Measurements from ENCODE around the gene CASP8AP2. TPM values are rescaled to one million over a fixed set of nuclear protein-coding genes. Genes with fewer than 3 reads are reported as not detected.

The CASP8AP2 gene
- total RNA-seq, 1 donor from 2014 or later: 36.6 TPM

GRCh38 chr6:89793586-89793985 is 36.1 kb upstream of the CASP8AP2 start:
- DNase-seq (ENCODE audit: low read depth, low spot score): no peak
- no peaks in the 10 kb centered on the region for H3K9me3 Mint-ChIP-seq
- H3K36me3 Mint-ChIP-seq (ENCODE audit: low read depth): peaks cover 7% of the 10 kb centered on the region
- H3K4me3 Mint-ChIP-seq: no peak overlapping the region
- TF ChIP-seq CTCF (conservative IDR thresholded peaks at IDR 0.05): no peak
- H3K4me1 Mint-ChIP-seq: no peaks in the 10 kb centered on the region
- no peaks in the 10 kb centered on the region for H3K27me3 Mint-ChIP-seq (ENCODE audit: low read depth)
- no peak overlapping the region for H3K27ac Mint-ChIP-seq (ENCODE audit: unreplicated experiment)

DNA sequence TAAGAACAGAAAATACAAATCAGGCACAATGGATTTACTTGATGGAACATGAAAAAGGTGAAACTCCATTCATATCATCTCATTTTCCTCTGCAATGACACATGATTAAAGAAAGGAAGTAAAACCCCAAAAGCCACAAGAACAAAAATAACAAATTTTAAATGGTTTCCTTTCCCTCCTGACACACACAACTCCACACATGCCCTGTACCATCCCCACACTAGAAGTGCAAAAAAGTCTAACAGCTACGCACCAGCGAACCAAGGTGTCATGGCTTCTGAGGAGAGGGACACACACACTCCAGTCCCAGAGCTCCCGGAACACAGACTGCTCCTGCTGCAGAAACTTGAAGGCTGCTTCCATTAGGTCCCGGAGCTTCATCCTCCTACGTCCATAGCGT is 35.4 kb upstream of the CASP8AP2 start:
- Mint-ChIP-seq H3K27me3 (ENCODE audit: low read depth) (no peaks in the 10 kb centered on the region), H3K4me3 (no peak overlapping the region), H3K9me3 (no peaks in the 10 kb centered on the region), H3K4me1 (no peaks in the 10 kb centered on the region), H3K36me3 (ENCODE audit: low read depth) (peaks cover 7% of the 10 kb centered on the region), H3K27ac (ENCODE audit: unreplicated experiment) (no peak overlapping the region)
- DNase-seq (ENCODE audit: low read depth, low spot score): no peak
- TF ChIP-seq CTCF (conservative IDR thresholded peaks at IDR 0.05): no peak

GRCh38 chr6:89797317-89797716 is 32.4 kb upstream of the CASP8AP2 start:
- H3K9me3 Mint-ChIP-seq: no peaks in the 10 kb centered on the region
- TF ChIP-seq CTCF (conservative IDR thresholded peaks at IDR 0.05): no peak
- no peaks in the 10 kb centered on the region for H3K27me3 Mint-ChIP-seq (ENCODE audit: low read depth)
- DNase-seq (ENCODE audit: low read depth, low spot score): no peak
- no peak overlapping the region for H3K4me3 Mint-ChIP-seq
- H3K4me1 Mint-ChIP-seq: no peaks in the 10 kb centered on the region
- H3K36me3 Mint-ChIP-seq (ENCODE audit: low read depth): peaks cover 10% of the 10 kb centered on the region
- no peak overlapping the region for H3K27ac Mint-ChIP-seq (ENCODE audit: unreplicated experiment)

GRCh38 chr6:89799096-89799495 is 30.6 kb upstream of the CASP8AP2 start:
- Mint-ChIP-seq H3K36me3 (ENCODE audit: low read depth) (peaks cover 7% of the 10 kb centered on the region), H3K9me3 (no peaks in the 10 kb centered on the region), H3K27ac (ENCODE audit: unreplicated experiment) (no peak overlapping the region), H3K27me3 (ENCODE audit: low read depth) (no peaks in the 10 kb centered on the region), H3K4me3 (no peak overlapping the region), H3K4me1 (no peaks in the 10 kb centered on the region)
- no peak for DNase-seq (ENCODE audit: low read depth, low spot score)
- no peak for TF ChIP-seq CTCF (conservative IDR thresholded peaks at IDR 0.05)

DNA sequence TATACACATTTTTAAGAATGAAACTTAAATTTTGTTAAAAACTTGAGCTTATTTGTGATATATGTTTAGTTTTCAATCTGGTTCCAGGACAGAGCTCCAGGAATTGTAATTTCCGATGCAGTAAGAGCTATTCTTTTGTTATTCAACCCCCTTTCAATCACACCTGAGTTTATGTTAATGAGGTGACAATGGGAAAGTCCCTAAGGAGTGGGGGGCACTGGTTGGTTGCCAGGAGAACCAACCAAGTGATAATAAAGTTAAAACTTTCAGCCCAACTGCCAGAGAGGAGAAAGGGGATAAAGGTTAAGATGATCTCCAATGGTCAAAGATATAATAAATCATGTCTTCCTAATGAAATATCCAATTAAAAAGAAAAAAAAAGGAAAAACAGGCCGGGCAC is 29.9 kb upstream of the CASP8AP2 start:
- H3K27ac Mint-ChIP-seq (ENCODE audit: unreplicated experiment): no peak overlapping the region
- DNase-seq (ENCODE audit: low read depth, low spot score): no peak
- H3K36me3 Mint-ChIP-seq (ENCODE audit: low read depth): peaks cover 7% of the 10 kb centered on the region
- TF ChIP-seq CTCF (conservative IDR thresholded peaks at IDR 0.05): no peak
- H3K9me3 Mint-ChIP-seq: no peaks in the 10 kb centered on the region
- no peaks in the 10 kb centered on the region for H3K4me1 Mint-ChIP-seq
- no peaks in the 10 kb centered on the region for H3K27me3 Mint-ChIP-seq (ENCODE audit: low read depth)
- H3K4me3 Mint-ChIP-seq: no peak overlapping the region

- Mint-ChIP-seq H3K4me3 (no peak overlapping the region), H3K4me1 (no peaks in the 10 kb centered on the region), H3K27me3 (ENCODE audit: low read depth) (no peaks in the 10 kb centered on the region), H3K27ac (ENCODE audit: unreplicated experiment) (no peak overlapping the region), H3K36me3 (ENCODE audit: low read depth) (peaks cover 3% of the 10 kb centered on the region), H3K9me3 (no peaks in the 10 kb centered on the region)
- no peak for TF ChIP-seq CTCF (conservative IDR thresholded peaks at IDR 0.05)
- no peak for DNase-seq (ENCODE audit: low read depth, low spot score)
These were observed 26.4 kb upstream of the CASP8AP2 start for GRCh38 chr6:89803271-89803670.

Measured in neural crest cell (in vitro differentiated cells).